Loucy (cell line): ENCODE results near the gene RNF212B.

Experiments used
- H2AFZ ChIP-seq: fragments of 200-600 bp; sonication (generic); 2 replicates; pipeline ENCODE4 v1.6.0; 2016; ENCODE audit warnings: antibody characterized with exemption, mild to moderate bottlenecking, low read length, moderate library complexity
- H3F3A ChIP-seq: fragments of 200-600 bp; 2 replicates; pipeline ENCODE4 v1.6.0; 2016; ENCODE audit warnings: antibody characterized with exemption, low read depth, mild to moderate bottlenecking
- H3K27me3 ChIP-seq: fragments of 200-600 bp; sonication (generic); 2 replicates; pipeline ENCODE4 v1.6.1; 2014; ENCODE audit warnings: low read length, mild to moderate bottlenecking; ENCODE audit not compliant: insufficient read depth, poor library complexity, severe bottlenecking
- H3K36me3 ChIP-seq: fragments of 200-600 bp; sonication (generic); 2 replicates; pipeline ENCODE4 v1.6.1; 2016; ENCODE audit warnings: low read length; ENCODE audit not compliant: insufficient read depth
- H3K4me1 ChIP-seq: fragments of 200-600 bp; sonication (generic); 2 replicates; pipeline ENCODE4 v1.5.1; 2014; ENCODE audit warnings: low read length, mild to moderate bottlenecking; ENCODE audit not compliant: insufficient read depth, poor library complexity, severe bottlenecking
- H3K4me2 ChIP-seq: fragments of 200-600 bp; sonication (generic); 2 replicates; pipeline ENCODE4 v1.6.0; 2014; ENCODE audit warnings: antibody characterized with exemption, low read length, low read depth, mild to moderate bottlenecking; ENCODE audit not compliant: poor library complexity, severe bottlenecking
- H3K4me3 ChIP-seq: fragments of 200-600 bp; sonication (generic); 2 replicates; pipeline ENCODE4 v1.5.1; 2014; ENCODE audit warnings: low read length, mild to moderate bottlenecking, mixed read lengths; ENCODE audit not compliant: poor library complexity, severe bottlenecking
- H3K79me2 ChIP-seq: fragments of 200-600 bp; sonication (generic); 2 replicates; pipeline ENCODE4 v1.6.1; 2014; ENCODE audit warnings: low read length; ENCODE audit not compliant: insufficient read depth
- H3K9ac ChIP-seq: fragments of 200-600 bp; sonication (generic); 2 replicates; pipeline ENCODE4 v1.6.0; 2014; ENCODE audit warnings: mild to moderate bottlenecking, low read depth, low read length, moderate library complexity; ENCODE audit not compliant: poor library complexity, severe bottlenecking
- H3K9me2 ChIP-seq: fragments of 200-600 bp; sonication (generic); replicated peaks from 2 replicates; pipeline ENCODE4 v1.6.1; 2016; ENCODE audit warnings: low read depth, low read length, mixed read lengths
- H3K9me3 ChIP-seq: fragments of 200-600 bp; sonication (generic); 2 replicates; pipeline ENCODE4 v1.6.1; 2014; ENCODE audit warnings: mild to moderate bottlenecking, antibody characterized with exemption, low read length, low read depth; ENCODE audit not compliant: insufficient read depth
- H4K20me1 ChIP-seq: fragments of 200-600 bp; sonication (generic); 2 replicates; pipeline ENCODE4 v1.6.0; 2014; ENCODE audit warnings: antibody characterized with exemption, low read length, mild to moderate bottlenecking; ENCODE audit not compliant: insufficient read depth, poor library complexity, severe bottlenecking
- EZH2phosphoT487 ChIP-seq: fragments of 200-600 bp; IDR thresholded peaks from 2 replicates; pipeline ENCODE4 v1.6.1; 2018; ENCODE audit warnings: antibody characterized with exemption, mild to moderate bottlenecking, moderate library complexity, borderline replicate concordance
- TF ChIP-seq, protein P1 (sequence below): fragments of 200-600 bp; sonication (generic); conservative IDR thresholded peaks from 2 replicates; pipeline ENCODE4 v1.5.1; 2014; ENCODE audit warnings: mild to moderate bottlenecking, antibody characterized with exemption, low read length

RNF212B gene

DNA sequence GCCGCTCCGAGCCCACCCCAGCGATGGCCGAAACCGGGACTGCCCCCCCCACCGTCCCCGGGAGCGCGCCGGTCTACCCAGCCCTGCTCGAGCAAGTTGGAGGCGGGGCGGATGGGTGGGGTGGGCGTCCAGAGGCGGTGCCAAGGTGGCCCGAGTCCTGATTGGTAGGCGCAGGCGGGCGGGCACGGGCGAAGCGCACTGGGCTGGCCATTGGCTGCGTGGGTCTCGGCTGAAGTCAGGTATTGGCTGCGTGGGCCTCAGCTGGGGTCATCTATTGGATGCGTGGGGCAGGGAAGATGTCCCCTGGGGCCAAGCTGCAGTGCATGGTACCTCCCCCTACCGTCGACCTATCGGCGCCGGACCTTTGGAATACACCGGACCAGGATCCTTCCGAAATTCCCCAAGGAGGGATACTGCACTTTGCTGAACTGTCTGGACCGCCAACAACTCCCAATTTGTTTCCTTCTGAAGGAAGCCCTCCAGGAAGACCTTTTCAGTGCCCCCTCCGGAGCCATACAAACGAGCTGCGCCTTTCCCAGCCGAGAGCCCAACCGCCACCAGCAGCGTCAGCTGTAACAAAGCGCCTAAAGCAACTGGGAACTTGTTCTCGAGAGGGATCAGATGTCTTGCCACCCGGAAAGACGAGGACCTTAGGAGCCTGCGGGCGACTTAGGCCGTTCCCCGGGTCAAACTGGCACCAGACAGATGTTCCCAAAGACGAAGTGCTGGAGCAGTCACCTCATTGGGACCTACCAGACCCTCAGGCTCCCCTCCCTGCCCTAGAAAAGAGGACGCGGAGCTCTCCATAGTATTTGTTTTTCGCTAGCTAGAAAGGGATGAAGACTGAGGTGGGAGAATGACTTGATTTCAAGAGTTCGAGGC lies 48.5 kb downstream of the RNF212B start, which contains the start of gene HOMEZ:
Gene HOMEZ (minus strand): TSS at position 113 of the 882 bp plus-strand sequence. CDS start 180 bp downstream, outside the sequence.
- no peaks in the 10 kb centered on the region for H3K36me3 ChIP-seq
- no peaks in the 10 kb centered on the region for H3K9me3 ChIP-seq
- H3K4me3 ChIP-seq = peak within 1 kb of the TSS; percentile 97
- no peaks in the 10 kb centered on the region for H3K27me3 ChIP-seq
- TF ChIP-seq, protein P1, sequence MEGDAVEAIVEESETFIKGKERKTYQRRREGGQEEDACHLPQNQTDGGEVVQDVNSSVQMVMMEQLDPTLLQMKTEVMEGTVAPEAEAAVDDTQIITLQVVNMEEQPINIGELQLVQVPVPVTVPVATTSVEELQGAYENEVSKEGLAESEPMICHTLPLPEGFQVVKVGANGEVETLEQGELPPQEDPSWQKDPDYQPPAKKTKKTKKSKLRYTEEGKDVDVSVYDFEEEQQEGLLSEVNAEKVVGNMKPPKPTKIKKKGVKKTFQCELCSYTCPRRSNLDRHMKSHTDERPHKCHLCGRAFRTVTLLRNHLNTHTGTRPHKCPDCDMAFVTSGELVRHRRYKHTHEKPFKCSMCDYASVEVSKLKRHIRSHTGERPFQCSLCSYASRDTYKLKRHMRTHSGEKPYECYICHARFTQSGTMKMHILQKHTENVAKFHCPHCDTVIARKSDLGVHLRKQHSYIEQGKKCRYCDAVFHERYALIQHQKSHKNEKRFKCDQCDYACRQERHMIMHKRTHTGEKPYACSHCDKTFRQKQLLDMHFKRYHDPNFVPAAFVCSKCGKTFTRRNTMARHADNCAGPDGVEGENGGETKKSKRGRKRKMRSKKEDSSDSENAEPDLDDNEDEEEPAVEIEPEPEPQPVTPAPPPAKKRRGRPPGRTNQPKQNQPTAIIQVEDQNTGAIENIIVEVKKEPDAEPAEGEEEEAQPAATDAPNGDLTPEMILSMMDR = no peak
- no peak for TF ChIP-seq EZH2phosphoT487
- H2AFZ ChIP-seq = peak within 1 kb of the TSS; percentile 99
- peaks cover 24% of the 10 kb centered on the region for H3K4me1 ChIP-seq
- no peaks in the 10 kb centered on the region; the same call in 1 of the 2 replicates for H3F3A ChIP-seq
- H3K4me2 ChIP-seq = peak within 1 kb of the TSS; percentile 91
- H3K9me2 ChIP-seq = no peaks in the 10 kb centered on the region
- peaks cover 28% of the 10 kb centered on the region; the same call in 1 of the 2 replicates for H3K79me2 ChIP-seq
- no peaks in the 10 kb centered on the region for H4K20me1 ChIP-seq
- H3K9ac ChIP-seq = peak within 1 kb of the TSS; percentile 92

DNA sequence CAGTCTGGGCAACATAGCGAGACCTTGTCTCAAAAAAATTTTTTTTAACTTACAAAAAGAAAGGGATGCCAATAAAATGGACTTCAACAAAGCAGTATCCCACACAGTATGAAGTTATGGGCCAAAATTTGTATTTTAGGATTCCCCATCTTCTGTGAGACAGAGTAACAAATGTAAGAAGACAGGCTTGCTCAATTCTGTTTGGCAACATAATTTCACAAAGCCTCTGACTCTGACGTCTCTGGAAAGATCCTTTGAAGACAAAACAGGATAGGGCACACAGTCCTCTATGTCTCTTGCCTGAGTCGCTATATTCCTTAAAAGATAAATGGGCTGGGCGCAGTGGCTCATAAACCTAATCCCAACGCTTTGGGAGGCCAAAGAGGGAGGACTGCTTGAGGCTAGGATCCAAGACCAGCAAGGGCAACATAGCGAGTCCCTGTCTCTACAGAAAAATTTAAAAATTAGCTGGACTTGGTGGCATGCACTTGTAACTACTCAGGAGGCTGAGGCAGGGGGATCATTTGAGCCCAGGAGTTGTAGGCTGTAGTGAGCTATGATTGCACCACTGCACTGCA lies 49.3 kb downstream of the RNF212B start:
- Histone ChIP-seq H3K9me2 (no peaks in the 10 kb centered on the region), H3F3A (no peaks in the 10 kb centered on the region), H3K27me3 (no peaks in the 10 kb centered on the region), H3K9ac (peak overlapping the region; percentile 92), H3K4me3 (peak overlapping the region; percentile 97), H3K36me3 (no peaks in the 10 kb centered on the region), H4K20me1 (no peaks in the 10 kb centered on the region), H3K79me2 (peaks cover 28% of the 10 kb centered on the region; the same call in 1 of the 2 replicates), H3K4me2 (peak overlapping the region; percentile 91), H3K4me1 (peaks cover 24% of the 10 kb centered on the region), H3K9me3 (no peaks in the 10 kb centered on the region), H2AFZ (peak overlapping the region; percentile 99; the same call in 1 of the 2 replicates)
- TF ChIP-seq, protein P1 = no peak
- TF ChIP-seq EZH2phosphoT487 = no peak

DNA sequence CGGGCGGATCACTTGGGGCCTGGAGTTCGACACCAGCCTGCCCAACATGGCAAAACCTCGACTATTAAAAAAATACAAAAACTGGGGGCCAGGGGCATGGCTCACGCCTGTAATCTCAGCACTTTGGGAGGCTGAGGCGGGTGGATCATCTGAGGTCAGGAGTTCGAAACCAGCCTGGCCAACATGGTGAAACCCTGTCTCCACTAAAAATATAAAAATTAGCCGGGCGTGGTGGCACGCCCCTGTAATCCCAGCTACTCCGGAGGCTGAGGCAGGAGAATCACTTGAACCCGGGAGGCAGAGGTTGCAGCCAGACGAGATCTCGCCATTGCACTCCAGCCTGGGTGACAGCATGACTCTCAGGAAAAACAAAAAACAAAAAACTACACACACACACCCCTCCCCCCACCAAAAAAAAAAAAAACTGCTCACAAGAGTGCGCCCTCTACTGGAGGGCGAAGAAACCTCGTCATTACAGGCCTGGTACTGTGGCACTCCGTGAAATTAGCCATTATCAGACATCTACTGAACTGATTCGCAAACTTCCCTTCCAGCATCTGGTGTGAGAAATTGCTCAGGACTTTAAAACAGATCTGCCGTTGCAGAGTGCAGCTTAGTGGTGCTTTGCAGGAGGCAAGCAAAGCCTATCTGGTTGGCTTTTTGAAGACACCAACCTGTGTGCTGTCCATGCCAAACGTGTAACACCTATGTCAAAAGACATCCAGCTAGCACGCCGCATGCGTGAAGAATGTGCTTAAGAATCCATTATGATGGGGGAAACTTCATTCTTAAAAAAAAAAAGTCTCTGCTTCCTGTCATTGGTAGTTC lies 57.2 kb downstream of the RNF212B start:
- Histone ChIP-seq H3K4me1 (peaks cover 5% of the 10 kb centered on the region), H3K9ac (no peak overlapping the region), H3K79me2 (peaks cover 18% of the 10 kb centered on the region), H3F3A (no peaks in the 10 kb centered on the region), H3K4me2 (no peak overlapping the region), H3K9me3 (no peaks in the 10 kb centered on the region), H3K4me3 (no peak overlapping the region), H4K20me1 (peaks cover 7% of the 10 kb centered on the region), H3K36me3 (peaks cover 13% of the 10 kb centered on the region; the same call in 1 of the 2 replicates), H2AFZ (no peak overlapping the region), H3K9me2 (no peaks in the 10 kb centered on the region), H3K27me3 (no peaks in the 10 kb centered on the region)
- TF ChIP-seq, protein P1 = peak; percentile 91
- TF ChIP-seq EZH2phosphoT487 = no peak
